ENCODE data around the gene KRTAP11-1. TPM values are rescaled to one million over a fixed set of nuclear protein-coding genes. Genes with fewer than 3 reads are reported as not detected.

The KRTAP11-1 gene
- total and polyA plus RNA-seq, 12 donors: not detected

GRCh38 chr21:30847627-30848500 is 33.5 kb downstream of the KRTAP11-1 start:
- no peak for DNase-seq
- intact Hi-C loops (cut with DNase I): no loop called here
- H3K9me3 ChIP-seq (replicated peaks in 1 of 3): no peaks in the 10 kb centered on the region
- WGBS, 4 donors: 62 to 64% (median 63%) methylated on average over 9 of the region's 9 CpGs
- no peaks in the 10 kb centered on the region for H3K4me1 ChIP-seq (replicated peaks in 1 of 2)
- no peaks in the 10 kb centered on the region for H3K36me3 ChIP-seq (replicated peaks in 1 of 2)
- H3K27me3 ChIP-seq: no peaks in the 10 kb centered on the region
- no peak for TF ChIP-seq POLR2A (IDR thresholded peaks at IDR 0.05)
- no peak for TF ChIP-seq CTCF (IDR thresholded peaks at IDR 0.05)
- no peak overlapping the region for H3K4me3 ChIP-seq
- no peak overlapping the region for H3K27ac ChIP-seq

GRCh38 chr21:30842990-30843389 is 38.4 kb downstream of the KRTAP11-1 start:
- Histone ChIP-seq H3K27ac (no peak overlapping the region), H3K4me3 (no peak overlapping the region), H3K9me3 (replicated peaks in 1 of 3) (no peaks in the 10 kb centered on the region), H3K36me3 (replicated peaks in 1 of 2) (no peaks in the 10 kb centered on the region), H3K27me3 (no peaks in the 10 kb centered on the region), H3K4me1 (replicated peaks in 1 of 2) (no peaks in the 10 kb centered on the region)
- intact Hi-C loops (cut with DNase I): no loop called here
- DNase-seq: no peak
- no peak for TF ChIP-seq POLR2A (IDR thresholded peaks at IDR 0.05)
- no peak for TF ChIP-seq CTCF (IDR thresholded peaks at IDR 0.05)

DNA sequence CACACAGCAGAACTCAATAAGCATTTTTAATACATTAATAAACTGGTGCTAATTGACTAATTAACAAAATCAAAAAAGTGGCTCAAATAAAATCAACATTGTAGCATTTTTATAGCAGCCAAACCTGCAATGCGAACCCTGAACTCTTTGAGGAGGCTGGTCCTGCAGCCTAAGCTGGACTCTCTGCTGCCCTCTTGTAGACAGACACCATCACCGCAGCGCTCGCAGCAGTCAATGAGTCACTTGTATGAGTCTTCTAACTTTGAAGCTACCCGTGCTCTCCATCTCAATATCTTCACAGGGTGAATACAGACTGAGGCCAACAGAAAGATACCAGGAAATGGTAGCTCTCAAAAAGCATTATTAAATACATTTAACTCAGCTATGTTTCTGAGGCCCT is 42.1 kb downstream of the KRTAP11-1 start:
- Histone ChIP-seq H3K27ac (no peak overlapping the region), H3K27me3 (no peaks in the 10 kb centered on the region), H3K36me3 (replicated peaks in 1 of 2) (no peaks in the 10 kb centered on the region), H3K4me3 (no peak overlapping the region), H3K9me3 (replicated peaks in 1 of 3) (no peaks in the 10 kb centered on the region), H3K4me1 (replicated peaks in 1 of 2) (no peaks in the 10 kb centered on the region)
- intact Hi-C loops (cut with DNase I): no loop called here
- TF ChIP-seq POLR2A (IDR thresholded peaks at IDR 0.05) (no peak), CTCF (IDR thresholded peaks at IDR 0.05) (peak in 1 of 6 experiments; percentile 28)
- WGBS, 4 donors: 26 to 38% (median 32%) methylated on average over 5 of the region's 5 CpGs
- peak in 5 of 7 donors; percentile 6 to 54 (median 24) for DNase-seq

GRCh38 chr21:30838536-30838935 is 42.8 kb downstream of the KRTAP11-1 start:
- H3K27ac ChIP-seq: no peak overlapping the region
- no peaks in the 10 kb centered on the region for H3K27me3 ChIP-seq
- intact Hi-C loops (cut with DNase I): no loop called here
- H3K9me3 ChIP-seq (replicated peaks in 1 of 3): no peaks in the 10 kb centered on the region
- H3K36me3 ChIP-seq (replicated peaks in 1 of 2): no peaks in the 10 kb centered on the region
- WGBS, 4 donors: 83 to 89% (median 85%) methylated on average over 6 of the region's 6 CpGs
- H3K4me1 ChIP-seq (replicated peaks in 1 of 2): no peaks in the 10 kb centered on the region
- H3K4me3 ChIP-seq: no peak overlapping the region
- no peak for TF ChIP-seq CTCF (IDR thresholded peaks at IDR 0.05)
- no peak for TF ChIP-seq POLR2A (IDR thresholded peaks at IDR 0.05)
- no peak for DNase-seq
